ENCODE measurements around the gene GRIA2. TPM values are rescaled to one million over a fixed set of nuclear protein-coding genes. Genes with fewer than 3 reads are reported as not detected.
"Not testable (repeated sequence)": the region's sequence is repeated elsewhere in the genome, so short reads cannot be mapped to it uniquely, and the experiment has no call there.

Gene GRIA2
- total and polyA plus RNA-seq, 2 donors (not counting 3 experiments of a cell fraction or from before 2014, with no cell fraction given) = not detected

GRCh38 chr4:157172011-157172410, 48.5 kb upstream of the GRIA2 start:
- Histone ChIP-seq H3K27ac (ENCODE audit: insufficient read depth, low read depth, low read length) (no peak overlapping the region), H4K20me1 (replicated peaks; ENCODE audit: control insufficient read depth, extremely low read depth, insufficient read depth, low read length) (no peaks in the 10 kb centered on the region), H3K9ac (replicated peaks; ENCODE audit: extremely low read depth, insufficient read depth, low read length) (no peak overlapping the region), H3K9me1 (replicated peaks; ENCODE audit: control insufficient read depth, extremely low read depth, insufficient read depth, low read length) (no peaks in the 10 kb centered on the region), H3K4me1 (ENCODE audit: control insufficient read depth, extremely low read depth, insufficient read depth, low read length) (no peaks in the 10 kb centered on the region), H3K36me3 (ENCODE audit: control insufficient read depth in 2 of 2, extremely low read depth in 1 of 2, insufficient read depth in 2 of 2, low read length in 2 of 2) (no peaks in the 10 kb centered on the region), H3K27me3 (ENCODE audit: control insufficient read depth in 2 of 2, insufficient read depth in 2 of 2, low read length in 2 of 2) (no peaks in the 10 kb centered on the region), H3K9me3 (replicated peaks; ENCODE audit: control insufficient read depth, insufficient read depth, low read length) (no peaks in the 10 kb centered on the region), H3K4me2 (ENCODE audit: insufficient read depth, low read length) (no peak overlapping the region), H3K4me3 (replicated peaks in 1 of 3; ENCODE audit: insufficient read depth in 1 of 3, low read depth in 1 of 3, low read length in 3 of 3) (no peak overlapping the region), H2AFZ (ENCODE audit: low read depth, low read length) (no peak overlapping the region), H3K79me2 (ENCODE audit: control insufficient read depth, insufficient read depth, low read length) (no peaks in the 10 kb centered on the region)
- ChIA-PET CTCF (interaction anchor here (0.7 to 2.2 kb wide), 5 partner anchors 32 to 696 kb away, joined by 3 to 16 read pairs (median 4); partner anchors contain the start of gene PDGFC), POLR2A (no interaction called here)
- intact Hi-C loops (cut with micrococcal nuclease) (no loop called here), dilution Hi-C loops (cut with MboI; ENCODE audit: extremely low pct_ligation_motif_present, low sequenced_read_pairs) (no loop called here)
- peak; percentile 22 for DNase-seq (ENCODE audit: low read depth, low spot score)
- no peak for TF ChIP-seq FOS (IDR thresholded peaks at IDR 0.05; ENCODE audit: borderline replicate concordance, insufficient read depth, low read length)
- no peak for TF ChIP-seq POLR2AphosphoS5 (IDR thresholded peaks at IDR 0.05; ENCODE audit: insufficient read depth, low read depth, low read length)
- TF ChIP-seq JUN (IDR thresholded peaks at IDR 0.05; ENCODE audit: borderline replicate concordance, insufficient read depth, insufficient read length, low read depth) = no peak
- TF ChIP-seq EZH2 (IDR thresholded peaks at IDR 0.05; ENCODE audit: borderline replicate concordance, low read depth, low read length, severe bottlenecking) = no peak
- TF ChIP-seq POLR2A (IDR thresholded peaks at IDR 0.05; ENCODE audit: low read depth, low read length) = no peak
- TF ChIP-seq MYC (IDR thresholded peaks at IDR 0.05; ENCODE audit: low read depth, low read length) = no peak
- TF ChIP-seq CTCF (IDR thresholded peaks at IDR 0.05; ENCODE audit: extremely low read depth in 1 of 2, insufficient read depth in 1 of 2, low read depth in 1 of 2, low read length in 2 of 2) = no peak
- TF ChIP-seq GATA2 (IDR thresholded peaks at IDR 0.05; ENCODE audit: insufficient read depth, insufficient read length, low read depth, low read length) = no peak
- TF ChIP-seq, protein P1, sequence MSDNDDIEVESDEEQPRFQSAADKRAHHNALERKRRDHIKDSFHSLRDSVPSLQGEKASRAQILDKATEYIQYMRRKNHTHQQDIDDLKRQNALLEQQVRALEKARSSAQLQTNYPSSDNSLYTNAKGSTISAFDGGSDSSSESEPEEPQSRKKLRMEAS (IDR thresholded peaks at IDR 0.05; ENCODE audit: insufficient read depth, insufficient read length) = no peak
- BruUV-seq (replicated peaks) = no TSS peak
- FAIRE-seq = no peak

GRCh38 chr4:157180268-157180667, 40.3 kb upstream of the GRIA2 start:
- POLR2A ChIA-PET = not testable (repeated sequence)

More at GRCh38 chr4:157180268-157180667, 40.3 kb upstream of the GRIA2 start:
- H3K4me2 ChIP-seq (ENCODE audit: insufficient read depth, low read length); FAIRE-seq; H4K20me1 ChIP-seq (replicated peaks; ENCODE audit: control insufficient read depth, extremely low read depth, insufficient read depth, low read length); H3K9me1 ChIP-seq (replicated peaks; ENCODE audit: control insufficient read depth, extremely low read depth, insufficient read depth, low read length); H3K27ac ChIP-seq (ENCODE audit: insufficient read depth, low read depth, low read length); H3K4me3 ChIP-seq (replicated peaks in 1 of 3; ENCODE audit: insufficient read depth in 1 of 3, low read depth in 1 of 3, low read length in 3 of 3); intact Hi-C loops (cut with micrococcal nuclease); DNase-seq (ENCODE audit: low read depth, low spot score); H3K27me3 ChIP-seq (ENCODE audit: control insufficient read depth in 2 of 2, insufficient read depth in 2 of 2, low read length in 2 of 2); H3K9me3 ChIP-seq (replicated peaks; ENCODE audit: control insufficient read depth, insufficient read depth, low read length); H2AFZ ChIP-seq (ENCODE audit: low read depth, low read length); H3K36me3 ChIP-seq (ENCODE audit: control insufficient read depth in 2 of 2, extremely low read depth in 1 of 2, insufficient read depth in 2 of 2, low read length in 2 of 2); dilution Hi-C loops (cut with MboI; ENCODE audit: extremely low pct_ligation_motif_present, low sequenced_read_pairs); H3K79me2 ChIP-seq (ENCODE audit: control insufficient read depth, insufficient read depth, low read length); H3K4me1 ChIP-seq (ENCODE audit: control insufficient read depth, extremely low read depth, insufficient read depth, low read length); CTCF ChIA-PET; BruUV-seq (replicated peaks); H3K9ac ChIP-seq (replicated peaks; ENCODE audit: extremely low read depth, insufficient read depth, low read length): not testable (repeated sequence)
